ENCODE measurements around the gene TGFBR3L. TPM values are rescaled to one million over a fixed set of nuclear protein-coding genes. Genes with fewer than 3 reads are reported as not detected.

TGFBR3L gene
- total RNA-seq, 4 donors from 2014 or later = 2.2 to 8.3 (median 6.1) TPM

DNA sequence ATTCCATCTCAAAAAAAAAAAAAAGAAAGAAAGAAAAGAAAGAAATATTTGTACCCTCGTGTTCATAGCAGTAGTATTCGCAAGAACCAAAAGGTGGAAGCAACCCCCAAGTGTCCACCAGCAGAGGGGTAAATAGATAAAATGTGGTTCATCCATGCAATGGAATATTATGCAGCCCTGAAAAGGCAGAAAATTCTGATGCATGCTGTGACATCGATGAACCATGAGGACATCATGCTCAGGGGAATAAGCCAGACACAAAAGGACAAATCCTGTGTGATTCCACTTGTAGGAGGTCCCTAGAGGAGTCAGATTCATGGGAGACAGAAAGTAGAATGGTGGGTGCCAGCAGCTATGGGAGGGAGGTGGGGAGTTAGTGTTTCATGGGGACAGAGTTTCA is 32.7 kb upstream of the TGFBR3L start:
- Histone ChIP-seq H3K4me1 (no peaks in the 10 kb centered on the region), H3K36me3 (no peaks in the 10 kb centered on the region), H3K27me3 (peaks cover 0 to 15% (median 0%) of the 10 kb centered on the region in 4 donors), H3K27ac (replicated peaks in 1 of 4) (no peak overlapping the region), H3K4me3 (no peak overlapping the region), H3K9me3 (no peaks in the 10 kb centered on the region)
- 93% methylated on average over 3 of the region's 3 CpGs for WGBS
- intact Hi-C loops (cut with DNase I) = no loop called here
- DNase-seq (ENCODE audit: extremely low spot score) = no peak
- TF ChIP-seq EP300 (IDR thresholded peaks at IDR 0.05) = no peak
- TF ChIP-seq, protein P1, sequence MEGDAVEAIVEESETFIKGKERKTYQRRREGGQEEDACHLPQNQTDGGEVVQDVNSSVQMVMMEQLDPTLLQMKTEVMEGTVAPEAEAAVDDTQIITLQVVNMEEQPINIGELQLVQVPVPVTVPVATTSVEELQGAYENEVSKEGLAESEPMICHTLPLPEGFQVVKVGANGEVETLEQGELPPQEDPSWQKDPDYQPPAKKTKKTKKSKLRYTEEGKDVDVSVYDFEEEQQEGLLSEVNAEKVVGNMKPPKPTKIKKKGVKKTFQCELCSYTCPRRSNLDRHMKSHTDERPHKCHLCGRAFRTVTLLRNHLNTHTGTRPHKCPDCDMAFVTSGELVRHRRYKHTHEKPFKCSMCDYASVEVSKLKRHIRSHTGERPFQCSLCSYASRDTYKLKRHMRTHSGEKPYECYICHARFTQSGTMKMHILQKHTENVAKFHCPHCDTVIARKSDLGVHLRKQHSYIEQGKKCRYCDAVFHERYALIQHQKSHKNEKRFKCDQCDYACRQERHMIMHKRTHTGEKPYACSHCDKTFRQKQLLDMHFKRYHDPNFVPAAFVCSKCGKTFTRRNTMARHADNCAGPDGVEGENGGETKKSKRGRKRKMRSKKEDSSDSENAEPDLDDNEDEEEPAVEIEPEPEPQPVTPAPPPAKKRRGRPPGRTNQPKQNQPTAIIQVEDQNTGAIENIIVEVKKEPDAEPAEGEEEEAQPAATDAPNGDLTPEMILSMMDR (IDR thresholded peaks at IDR 0.05) = no peak
- TF ChIP-seq POLR2A (IDR thresholded peaks at IDR 0.05; ENCODE audit: low read depth) = no peak
- no peak for TF ChIP-seq POLR2AphosphoS5 (IDR thresholded peaks at IDR 0.05)

DNA sequence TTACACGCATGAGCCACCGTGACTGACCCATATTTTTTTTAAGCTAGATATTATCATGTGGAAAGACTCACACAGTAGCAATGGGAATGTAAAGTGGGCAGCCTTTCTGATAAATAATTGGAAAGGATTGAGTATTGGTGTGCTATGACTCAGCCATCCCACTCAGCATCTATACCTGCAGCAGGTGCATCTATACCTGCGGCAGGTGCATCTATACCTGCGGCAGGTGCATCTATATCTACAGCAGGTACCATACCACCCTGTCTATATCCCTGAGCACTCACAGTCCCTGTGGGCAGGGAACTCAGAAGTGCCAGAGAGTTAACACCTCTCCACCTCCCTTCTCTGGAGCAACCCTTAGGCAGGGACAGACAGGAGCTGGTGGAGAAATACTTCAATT is 31.5 kb upstream of the TGFBR3L start:
- no peak for DNase-seq (ENCODE audit: extremely low spot score)
- no peak overlapping the region for H3K27ac ChIP-seq (replicated peaks in 1 of 4)
- TF ChIP-seq EP300 (IDR thresholded peaks at IDR 0.05) = no peak
- TF ChIP-seq, protein P1 (IDR thresholded peaks at IDR 0.05) = no peak
- no peak for TF ChIP-seq POLR2A (IDR thresholded peaks at IDR 0.05; ENCODE audit: low read depth)
- no peak for TF ChIP-seq POLR2AphosphoS5 (IDR thresholded peaks at IDR 0.05)
- no peak overlapping the region for H3K4me3 ChIP-seq
- intact Hi-C loops (cut with DNase I) = no loop called here
- no peaks in the 10 kb centered on the region for H3K36me3 ChIP-seq
- 92% methylated on average over 4 of the region's 4 CpGs for WGBS
- H3K4me1 ChIP-seq = peaks cover 1 to 2% (median 1%) of the 10 kb centered on the region in 4 donors
- H3K9me3 ChIP-seq = no peaks in the 10 kb centered on the region
- H3K27me3 ChIP-seq = peaks cover 0 to 23% (median 3%) of the 10 kb centered on the region in 4 donors

DNA sequence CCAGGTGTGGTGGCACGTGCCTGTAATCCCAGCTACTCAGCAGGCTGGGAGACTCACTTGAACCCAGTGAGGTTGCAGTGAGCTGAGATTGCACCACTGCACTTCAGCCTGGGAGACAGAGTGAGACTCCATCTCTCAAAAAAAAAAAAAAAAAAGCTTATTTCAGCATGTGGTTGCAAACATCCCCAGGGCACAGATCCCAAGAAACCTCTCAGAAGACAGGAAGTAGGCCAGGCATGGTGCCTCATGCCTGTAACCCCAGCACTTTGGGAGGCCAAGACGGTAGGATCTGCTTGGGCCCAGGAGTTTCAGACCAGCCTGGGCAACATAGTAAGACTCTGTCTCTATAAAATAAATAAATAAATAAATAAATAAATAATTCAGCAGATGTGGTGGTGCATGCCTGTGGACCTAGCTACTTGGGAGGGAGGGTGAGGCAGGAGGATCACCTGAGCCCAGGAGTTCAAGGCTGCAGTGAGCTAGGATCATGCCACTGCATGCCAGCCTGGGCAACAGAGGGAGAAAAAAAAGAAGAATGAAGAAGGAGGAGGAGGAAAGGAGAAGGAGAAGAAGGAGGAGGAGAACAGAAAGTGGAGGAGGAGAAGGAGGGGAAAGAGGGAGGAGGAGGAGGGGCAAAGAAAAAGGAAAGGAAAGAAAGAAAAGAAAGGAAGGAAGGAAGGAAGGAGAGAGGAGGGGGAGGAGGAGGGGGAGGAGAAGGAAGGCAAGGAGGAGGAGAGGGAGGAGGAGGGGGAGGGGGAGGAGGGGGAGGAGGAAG is 30.6 kb upstream of the TGFBR3L start:
- Histone ChIP-seq H3K9me3 (no peaks in the 10 kb centered on the region), H3K36me3 (no peaks in the 10 kb centered on the region), H3K27me3 (peaks cover 0 to 28% (median 10%) of the 10 kb centered on the region in 4 donors), H3K27ac (replicated peaks in 1 of 4) (no peak overlapping the region), H3K4me1 (peaks cover 5 to 8% (median 7%) of the 10 kb centered on the region in 4 donors), H3K4me3 (no peak overlapping the region)
- no peak for TF ChIP-seq EP300 (IDR thresholded peaks at IDR 0.05)
- no peak for TF ChIP-seq POLR2A (IDR thresholded peaks at IDR 0.05; ENCODE audit: low read depth)
- DNase-seq (ENCODE audit: extremely low spot score) = no peak
- intact Hi-C loops (cut with DNase I) = no loop called here
- 87% methylated on average over 2 of the region's 2 CpGs for WGBS

DNA sequence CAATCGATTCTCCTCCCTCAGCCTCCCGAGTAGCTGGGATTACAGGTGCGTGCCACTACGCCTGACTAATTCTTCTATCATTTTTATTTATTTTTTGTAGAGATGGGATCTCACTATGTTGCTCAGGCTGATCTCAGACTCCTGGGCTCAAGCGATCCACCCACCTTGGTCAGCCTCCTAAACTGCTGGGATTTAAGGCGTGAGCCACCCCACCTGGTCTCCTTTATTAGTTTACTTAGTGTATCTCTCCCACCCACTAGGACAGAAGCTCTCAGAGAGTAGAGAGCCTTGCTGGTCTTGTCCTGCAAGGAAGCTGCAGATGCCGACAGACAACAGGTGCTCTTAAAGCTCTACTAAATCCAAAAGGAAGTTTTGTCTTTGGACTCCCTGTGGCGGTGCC is 28.8 kb upstream of the TGFBR3L start:
- H3K4me1 ChIP-seq = peaks cover 5 to 8% (median 7%) of the 10 kb centered on the region in 4 donors
- TF ChIP-seq POLR2AphosphoS5 (IDR thresholded peaks at IDR 0.05) = no peak
- TF ChIP-seq EP300 (IDR thresholded peaks at IDR 0.05) = no peak
- TF ChIP-seq POLR2A (IDR thresholded peaks at IDR 0.05; ENCODE audit: low read depth) = no peak
- TF ChIP-seq, protein P1 (IDR thresholded peaks at IDR 0.05) = no peak
- no peak for DNase-seq (ENCODE audit: extremely low spot score)
- 88% methylated on average over 8 of the region's 8 CpGs for WGBS
- peaks cover 0 to 31% (median 10%) of the 10 kb centered on the region in 4 donors for H3K27me3 ChIP-seq
- H3K9me3 ChIP-seq = no peaks in the 10 kb centered on the region
- no peak overlapping the region for H3K27ac ChIP-seq (replicated peaks in 1 of 4)
- H3K4me3 ChIP-seq = no peak overlapping the region
- intact Hi-C loops (cut with DNase I) = no loop called here
- H3K36me3 ChIP-seq = no peaks in the 10 kb centered on the region

DNA sequence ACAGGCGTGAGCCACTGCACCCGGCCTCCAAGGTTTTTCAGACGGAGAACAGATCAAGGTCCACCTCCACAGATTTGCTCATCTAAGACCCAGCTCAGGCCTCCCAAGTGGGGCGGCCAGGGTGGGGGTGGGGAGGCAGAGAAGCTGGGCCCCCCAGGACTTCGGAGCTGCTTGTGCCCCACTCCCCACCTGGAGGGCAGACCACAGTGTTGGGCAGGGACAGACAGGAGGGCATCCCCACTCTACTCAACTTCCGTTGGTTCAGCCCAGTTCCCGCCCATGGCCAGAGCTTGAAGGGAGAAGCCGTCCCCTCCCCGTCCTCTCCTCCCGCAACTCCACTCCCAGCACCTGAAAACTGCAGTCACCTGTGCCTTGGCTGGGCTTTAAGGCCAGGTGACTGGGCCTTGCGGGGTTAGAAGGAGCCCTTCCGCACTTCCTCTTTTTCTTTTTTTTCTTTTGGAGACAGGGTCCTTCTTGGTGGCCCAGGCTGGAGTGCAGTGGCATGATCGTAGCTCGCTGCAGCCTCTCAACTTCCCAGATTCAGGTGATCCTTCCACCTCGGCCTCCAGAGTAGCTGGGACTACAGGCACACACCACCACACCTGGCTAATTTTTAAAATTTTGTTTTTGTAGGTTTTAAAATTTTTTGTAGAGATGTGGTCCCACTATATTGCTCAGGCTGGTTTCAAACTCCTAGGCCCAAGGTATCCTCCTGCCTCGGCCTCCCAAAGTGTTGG is 27.1 kb upstream of the TGFBR3L start:
- no peak overlapping the region for H3K4me3 ChIP-seq
- no peaks in the 10 kb centered on the region for H3K36me3 ChIP-seq
- intact Hi-C loops (cut with DNase I) = no loop called here
- TF ChIP-seq EP300 (IDR thresholded peaks at IDR 0.05) = no peak
- no peak for TF ChIP-seq POLR2AphosphoS5 (IDR thresholded peaks at IDR 0.05)
- no peak for TF ChIP-seq POLR2A (IDR thresholded peaks at IDR 0.05; ENCODE audit: low read depth)
- TF ChIP-seq, protein P1 (IDR thresholded peaks at IDR 0.05) = no peak
- no peak for DNase-seq (ENCODE audit: extremely low spot score)
- H3K27ac ChIP-seq (replicated peaks in 1 of 4) = no peak overlapping the region
- no peaks in the 10 kb centered on the region for H3K9me3 ChIP-seq
- 83% methylated on average over 15 of the region's 16 CpGs for WGBS
- H3K27me3 ChIP-seq = peaks cover 0 to 38% (median 10%) of the 10 kb centered on the region in 4 donors
- H3K4me1 ChIP-seq = peaks cover 5 to 8% (median 7%) of the 10 kb centered on the region in 4 donors

Measured in esophagus muscularis mucosa (tissue), 4 donors.